ENCODE results near the gene LAT. TPM values are rescaled to one million over a fixed set of nuclear protein-coding genes. Genes with fewer than 3 reads are reported as not detected.

Gene LAT
- total RNA-seq, 1 donor from 2014 or later = 3.3 TPM

DNA sequence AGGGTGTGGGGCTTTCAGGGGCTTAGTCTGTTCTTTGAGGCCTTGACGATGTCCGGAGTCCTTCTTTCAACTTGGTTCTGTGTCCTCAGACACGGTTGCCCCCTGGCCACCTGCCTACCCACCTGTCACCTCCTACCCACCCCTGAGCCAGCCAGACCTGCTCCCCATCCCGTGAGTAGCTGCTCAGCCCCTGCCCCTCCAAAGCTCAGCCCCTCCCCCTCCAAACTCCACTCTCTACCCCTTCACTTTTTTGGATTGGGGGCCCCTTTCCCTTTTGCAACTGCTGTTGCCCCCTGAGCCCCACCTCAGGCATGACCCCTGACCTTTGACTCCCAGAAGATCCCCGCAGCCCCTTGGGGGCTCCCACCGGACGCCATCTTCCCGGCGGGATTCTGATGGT, 1.2 kb downstream of the LAT start:
- DNase-seq (ENCODE audit: low read depth) = no peak
- H3K27me3 ChIP-seq (ENCODE audit: insufficient read depth, low read length) = no peaks in the 10 kb centered on the region
- no peak overlapping the region for H2AFZ ChIP-seq (ENCODE audit: low read depth, low read length)
- no peaks in the 10 kb centered on the region for H3K36me3 ChIP-seq (ENCODE audit: insufficient read depth, low read length)
- Mint-ChIP-seq H3K27ac (ENCODE audit: unreplicated experiment) (no peak overlapping the region), H3K4me3 (ENCODE audit: unreplicated experiment) (no peak overlapping the region), H3K36me3 (ENCODE audit: low read depth, unreplicated experiment) (peaks cover 31% of the 10 kb centered on the region), H3K4me1 (ENCODE audit: low read depth, unreplicated experiment) (peaks cover 7% of the 10 kb centered on the region), H3K9me3 (ENCODE audit: unreplicated experiment) (peaks cover 2% of the 10 kb centered on the region), H3K27me3 (ENCODE audit: low read depth, unreplicated experiment) (no peaks in the 10 kb centered on the region)
- H3K27ac ChIP-seq (ENCODE audit: low read depth, low read length) = no peak overlapping the region
- H3K4me3 ChIP-seq (ENCODE audit: insufficient read depth, low read depth, low read length) = no peak overlapping the region
- H4K20me1 ChIP-seq (ENCODE audit: insufficient read depth, low read length) = peaks cover 4% of the 10 kb centered on the region
- H3K79me2 ChIP-seq (ENCODE audit: insufficient read depth, low read length) = no peaks in the 10 kb centered on the region
- TF ChIP-seq, protein P1, sequence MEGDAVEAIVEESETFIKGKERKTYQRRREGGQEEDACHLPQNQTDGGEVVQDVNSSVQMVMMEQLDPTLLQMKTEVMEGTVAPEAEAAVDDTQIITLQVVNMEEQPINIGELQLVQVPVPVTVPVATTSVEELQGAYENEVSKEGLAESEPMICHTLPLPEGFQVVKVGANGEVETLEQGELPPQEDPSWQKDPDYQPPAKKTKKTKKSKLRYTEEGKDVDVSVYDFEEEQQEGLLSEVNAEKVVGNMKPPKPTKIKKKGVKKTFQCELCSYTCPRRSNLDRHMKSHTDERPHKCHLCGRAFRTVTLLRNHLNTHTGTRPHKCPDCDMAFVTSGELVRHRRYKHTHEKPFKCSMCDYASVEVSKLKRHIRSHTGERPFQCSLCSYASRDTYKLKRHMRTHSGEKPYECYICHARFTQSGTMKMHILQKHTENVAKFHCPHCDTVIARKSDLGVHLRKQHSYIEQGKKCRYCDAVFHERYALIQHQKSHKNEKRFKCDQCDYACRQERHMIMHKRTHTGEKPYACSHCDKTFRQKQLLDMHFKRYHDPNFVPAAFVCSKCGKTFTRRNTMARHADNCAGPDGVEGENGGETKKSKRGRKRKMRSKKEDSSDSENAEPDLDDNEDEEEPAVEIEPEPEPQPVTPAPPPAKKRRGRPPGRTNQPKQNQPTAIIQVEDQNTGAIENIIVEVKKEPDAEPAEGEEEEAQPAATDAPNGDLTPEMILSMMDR (IDR thresholded peaks at IDR 0.05; ENCODE audit: insufficient read depth, low read depth, low read length) = no peak
- H3K9me3 ChIP-seq (ENCODE audit: insufficient read depth, low read depth, low read length) = peaks cover 3% of the 10 kb centered on the region
- H3K4me2 ChIP-seq (ENCODE audit: low read length) = no peak overlapping the region
- FAIRE-seq = no peak
- no peaks in the 10 kb centered on the region for H3K4me1 ChIP-seq (ENCODE audit: insufficient read depth, low read length)
- H3K9ac ChIP-seq (ENCODE audit: low read length) = no peak overlapping the region

DNA sequence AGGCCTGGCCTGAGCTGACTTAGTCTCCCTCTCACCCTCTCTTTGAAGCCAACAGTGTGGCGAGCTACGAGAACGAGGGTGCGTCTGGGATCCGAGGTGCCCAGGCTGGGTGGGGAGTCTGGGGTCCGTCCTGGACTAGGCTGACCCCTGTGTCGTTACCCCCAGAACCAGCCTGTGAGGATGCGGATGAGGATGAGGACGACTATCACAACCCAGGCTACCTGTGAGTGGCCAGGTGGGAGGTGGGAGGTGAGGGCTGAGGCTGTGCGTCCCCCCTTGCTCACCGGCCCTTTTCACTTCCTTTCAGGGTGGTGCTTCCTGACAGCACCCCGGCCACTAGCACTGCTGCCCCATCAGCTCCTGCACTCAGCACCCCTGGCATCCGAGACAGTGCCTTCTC, 1.6 kb downstream of the LAT start:
- Histone ChIP-seq H3K79me2 (ENCODE audit: insufficient read depth, low read length) (no peaks in the 10 kb centered on the region), H3K9ac (ENCODE audit: low read length) (no peak overlapping the region), H3K27me3 (ENCODE audit: insufficient read depth, low read length) (no peaks in the 10 kb centered on the region), H3K4me3 (ENCODE audit: insufficient read depth, low read depth, low read length) (no peak overlapping the region), H2AFZ (ENCODE audit: low read depth, low read length) (no peak overlapping the region), H3K27ac (ENCODE audit: low read depth, low read length) (no peak overlapping the region), H3K9me3 (ENCODE audit: insufficient read depth, low read depth, low read length) (peaks cover 3% of the 10 kb centered on the region), H4K20me1 (ENCODE audit: insufficient read depth, low read length) (peaks cover 4% of the 10 kb centered on the region), H3K36me3 (ENCODE audit: insufficient read depth, low read length) (no peaks in the 10 kb centered on the region), H3K4me2 (ENCODE audit: low read length) (no peak overlapping the region), H3K4me1 (ENCODE audit: insufficient read depth, low read length) (no peaks in the 10 kb centered on the region)
- no peak overlapping the region for H3K4me3 Mint-ChIP-seq (ENCODE audit: unreplicated experiment)
- DNase-seq (ENCODE audit: low read depth) (no peak), FAIRE-seq (no peak)
- no peak overlapping the region for H3K27ac Mint-ChIP-seq (ENCODE audit: unreplicated experiment)
- H3K9me3 Mint-ChIP-seq (ENCODE audit: unreplicated experiment) = peaks cover 2% of the 10 kb centered on the region
- no peaks in the 10 kb centered on the region for H3K27me3 Mint-ChIP-seq (ENCODE audit: low read depth, unreplicated experiment)
- peaks cover 31% of the 10 kb centered on the region for H3K36me3 Mint-ChIP-seq (ENCODE audit: low read depth, unreplicated experiment)
- H3K4me1 Mint-ChIP-seq (ENCODE audit: low read depth, unreplicated experiment) = peaks cover 7% of the 10 kb centered on the region
- TF ChIP-seq, protein P1 (IDR thresholded peaks at IDR 0.05; ENCODE audit: insufficient read depth, low read depth, low read length) = no peak
- no peak for TF ChIP-seq EZH2 (IDR thresholded peaks at IDR 0.05; ENCODE audit: insufficient read depth, low read length)

DNA sequence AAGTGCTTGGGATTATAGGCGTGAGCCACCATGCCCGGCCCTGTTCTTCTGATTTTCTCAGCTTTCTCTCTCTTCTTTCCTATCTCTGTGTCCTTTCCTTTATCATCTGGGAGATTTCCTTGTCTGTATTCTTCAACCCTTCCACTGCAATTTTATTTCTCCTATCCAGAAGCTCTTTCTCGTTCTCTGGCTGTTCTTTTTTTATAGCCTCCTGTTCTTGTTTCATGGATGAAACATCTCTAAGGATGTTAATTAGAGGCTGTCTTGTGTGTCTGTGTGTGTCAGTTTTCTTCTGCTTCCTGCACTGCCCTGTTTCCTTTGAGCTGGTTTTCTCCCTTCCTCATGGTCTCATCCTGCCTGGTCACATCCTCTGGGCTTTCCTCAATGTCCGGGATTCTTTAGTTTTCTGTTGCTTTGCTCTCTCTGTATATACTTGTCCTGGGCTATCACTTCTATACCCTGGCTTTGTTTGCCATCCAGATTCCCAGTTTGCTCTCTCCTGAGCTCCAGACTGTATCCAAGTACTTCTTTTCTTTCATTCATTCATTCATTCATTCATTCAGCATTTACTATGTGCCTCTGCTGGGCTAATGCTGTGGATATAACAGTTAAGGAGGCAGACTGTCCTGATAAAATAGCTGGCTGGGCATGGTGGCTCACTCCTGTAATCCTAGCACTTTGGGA, 2.5 kb downstream of the LAT start:
- H3K27me3 ChIP-seq (ENCODE audit: insufficient read depth, low read length) = no peaks in the 10 kb centered on the region
- Mint-ChIP-seq H3K27me3 (ENCODE audit: low read depth, unreplicated experiment) (no peaks in the 10 kb centered on the region), H3K27ac (ENCODE audit: unreplicated experiment) (no peak overlapping the region), H3K4me3 (ENCODE audit: unreplicated experiment) (no peak overlapping the region), H3K36me3 (ENCODE audit: low read depth, unreplicated experiment) (peaks cover 36% of the 10 kb centered on the region), H3K4me1 (ENCODE audit: low read depth, unreplicated experiment) (peaks cover 7% of the 10 kb centered on the region), H3K9me3 (ENCODE audit: unreplicated experiment) (peaks cover 2% of the 10 kb centered on the region)
- no peaks in the 10 kb centered on the region for H3K79me2 ChIP-seq (ENCODE audit: insufficient read depth, low read length)
- FAIRE-seq = no peak
- no peaks in the 10 kb centered on the region for H3K9me3 ChIP-seq (ENCODE audit: insufficient read depth, low read depth, low read length)
- no peak overlapping the region for H3K9ac ChIP-seq (ENCODE audit: low read length)
- H4K20me1 ChIP-seq (ENCODE audit: insufficient read depth, low read length) = no peaks in the 10 kb centered on the region
- no peaks in the 10 kb centered on the region for H3K4me1 ChIP-seq (ENCODE audit: insufficient read depth, low read length)
- no peak overlapping the region for H3K4me3 ChIP-seq (ENCODE audit: insufficient read depth, low read depth, low read length)
- no peak for DNase-seq (ENCODE audit: low read depth)
- no peak overlapping the region for H3K4me2 ChIP-seq (ENCODE audit: low read length)
- no peak for TF ChIP-seq EZH2 (IDR thresholded peaks at IDR 0.05; ENCODE audit: insufficient read depth, low read length)
- TF ChIP-seq, protein P1 (IDR thresholded peaks at IDR 0.05; ENCODE audit: insufficient read depth, low read depth, low read length) = no peak
- no peak overlapping the region for H3K27ac ChIP-seq (ENCODE audit: low read depth, low read length)
- H2AFZ ChIP-seq (ENCODE audit: low read depth, low read length) = no peak overlapping the region
- no peaks in the 10 kb centered on the region for H3K36me3 ChIP-seq (ENCODE audit: insufficient read depth, low read length)
